ENCODE measurements around the gene CACNB4.

Gene CACNB4

DNA sequence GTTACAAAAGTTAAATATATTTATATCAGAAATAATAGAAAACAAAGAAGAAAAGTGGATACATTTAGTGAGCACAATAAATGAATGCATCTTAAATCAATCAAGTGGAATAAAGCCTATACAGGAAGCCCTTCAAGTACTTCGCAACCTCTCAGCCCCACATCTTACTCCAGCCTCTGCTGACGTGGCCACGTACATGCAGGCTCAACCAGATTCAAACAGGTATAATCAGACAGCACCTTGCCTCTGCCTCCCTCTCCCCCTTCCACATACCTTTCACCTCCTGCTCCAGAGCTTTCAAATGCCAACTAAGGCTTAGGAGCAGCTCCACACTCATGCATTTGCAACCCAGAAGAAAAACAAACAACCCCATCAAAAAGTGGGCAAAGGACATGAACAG is 32.9 kb downstream of the CACNB4 start:
- FAIRE-seq, result no peak
- TF ChIP-seq, protein P1, sequence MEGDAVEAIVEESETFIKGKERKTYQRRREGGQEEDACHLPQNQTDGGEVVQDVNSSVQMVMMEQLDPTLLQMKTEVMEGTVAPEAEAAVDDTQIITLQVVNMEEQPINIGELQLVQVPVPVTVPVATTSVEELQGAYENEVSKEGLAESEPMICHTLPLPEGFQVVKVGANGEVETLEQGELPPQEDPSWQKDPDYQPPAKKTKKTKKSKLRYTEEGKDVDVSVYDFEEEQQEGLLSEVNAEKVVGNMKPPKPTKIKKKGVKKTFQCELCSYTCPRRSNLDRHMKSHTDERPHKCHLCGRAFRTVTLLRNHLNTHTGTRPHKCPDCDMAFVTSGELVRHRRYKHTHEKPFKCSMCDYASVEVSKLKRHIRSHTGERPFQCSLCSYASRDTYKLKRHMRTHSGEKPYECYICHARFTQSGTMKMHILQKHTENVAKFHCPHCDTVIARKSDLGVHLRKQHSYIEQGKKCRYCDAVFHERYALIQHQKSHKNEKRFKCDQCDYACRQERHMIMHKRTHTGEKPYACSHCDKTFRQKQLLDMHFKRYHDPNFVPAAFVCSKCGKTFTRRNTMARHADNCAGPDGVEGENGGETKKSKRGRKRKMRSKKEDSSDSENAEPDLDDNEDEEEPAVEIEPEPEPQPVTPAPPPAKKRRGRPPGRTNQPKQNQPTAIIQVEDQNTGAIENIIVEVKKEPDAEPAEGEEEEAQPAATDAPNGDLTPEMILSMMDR (IDR thresholded peaks at IDR 0.05; ENCODE audit: insufficient read depth, missing control alignments), result no peak

DNA sequence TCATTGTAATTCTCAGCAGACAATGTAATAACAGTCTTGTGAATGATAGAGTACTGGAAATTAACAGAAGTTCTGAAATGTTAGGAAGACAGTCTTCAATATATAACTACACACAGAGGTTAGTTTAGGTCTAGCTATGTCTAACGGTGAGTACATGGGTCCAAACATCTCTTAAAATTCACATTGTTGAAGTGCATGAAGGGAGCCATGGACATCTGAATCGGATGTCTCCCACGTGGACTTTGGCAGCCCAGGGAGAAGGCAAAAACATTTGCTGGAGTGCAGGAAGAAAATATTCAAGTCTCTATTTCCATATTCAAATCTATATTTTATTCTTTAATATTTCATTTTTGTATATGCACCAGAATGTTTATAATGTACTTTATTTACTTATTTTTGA is 34.8 kb downstream of the CACNB4 start:
- DNase-seq (ENCODE audit: insufficient read length, low spot score) (no peak), FAIRE-seq (no peak)
- TF ChIP-seq, protein P1 (IDR thresholded peaks at IDR 0.05; ENCODE audit: insufficient read depth, missing control alignments), result no peak

More for the DNA sequence above, 32.9 kb downstream of the CACNB4 start:
- DNase-seq (ENCODE audit: insufficient read length, low spot score), result no peak

DNA sequence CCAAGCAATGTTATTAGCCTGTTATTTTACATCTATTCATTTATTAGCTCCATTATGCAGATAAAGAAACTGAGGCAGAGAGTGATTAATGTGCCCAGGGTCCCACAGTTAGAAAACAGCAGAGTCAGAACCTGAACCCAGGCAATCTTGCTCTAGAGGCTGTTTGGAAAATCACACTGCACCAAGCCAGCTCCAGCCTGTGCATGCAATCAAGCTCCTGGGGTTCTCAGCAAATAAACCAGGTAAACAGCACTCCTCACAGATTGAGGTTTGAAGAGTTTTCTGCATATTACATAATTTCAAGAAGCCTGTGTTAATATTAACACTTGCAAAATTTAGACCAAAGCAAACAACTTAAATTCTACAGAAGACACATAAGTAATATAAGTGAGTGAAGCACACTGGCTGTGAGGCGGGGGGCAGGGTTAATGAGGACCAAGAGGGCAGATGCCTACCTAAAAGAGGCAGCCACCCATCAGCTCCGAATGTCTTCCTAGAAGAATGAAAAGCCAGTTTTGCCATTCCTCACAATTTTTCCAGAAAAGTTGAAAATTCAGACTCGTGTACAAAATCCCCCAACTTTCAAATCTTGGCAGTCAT is 35.4 kb downstream of the CACNB4 start:
- FAIRE-seq, result no peak
- no peak for DNase-seq (ENCODE audit: insufficient read length, low spot score)
- TF ChIP-seq, protein P1 (IDR thresholded peaks at IDR 0.05; ENCODE audit: insufficient read depth, missing control alignments), result no peak

DNA sequence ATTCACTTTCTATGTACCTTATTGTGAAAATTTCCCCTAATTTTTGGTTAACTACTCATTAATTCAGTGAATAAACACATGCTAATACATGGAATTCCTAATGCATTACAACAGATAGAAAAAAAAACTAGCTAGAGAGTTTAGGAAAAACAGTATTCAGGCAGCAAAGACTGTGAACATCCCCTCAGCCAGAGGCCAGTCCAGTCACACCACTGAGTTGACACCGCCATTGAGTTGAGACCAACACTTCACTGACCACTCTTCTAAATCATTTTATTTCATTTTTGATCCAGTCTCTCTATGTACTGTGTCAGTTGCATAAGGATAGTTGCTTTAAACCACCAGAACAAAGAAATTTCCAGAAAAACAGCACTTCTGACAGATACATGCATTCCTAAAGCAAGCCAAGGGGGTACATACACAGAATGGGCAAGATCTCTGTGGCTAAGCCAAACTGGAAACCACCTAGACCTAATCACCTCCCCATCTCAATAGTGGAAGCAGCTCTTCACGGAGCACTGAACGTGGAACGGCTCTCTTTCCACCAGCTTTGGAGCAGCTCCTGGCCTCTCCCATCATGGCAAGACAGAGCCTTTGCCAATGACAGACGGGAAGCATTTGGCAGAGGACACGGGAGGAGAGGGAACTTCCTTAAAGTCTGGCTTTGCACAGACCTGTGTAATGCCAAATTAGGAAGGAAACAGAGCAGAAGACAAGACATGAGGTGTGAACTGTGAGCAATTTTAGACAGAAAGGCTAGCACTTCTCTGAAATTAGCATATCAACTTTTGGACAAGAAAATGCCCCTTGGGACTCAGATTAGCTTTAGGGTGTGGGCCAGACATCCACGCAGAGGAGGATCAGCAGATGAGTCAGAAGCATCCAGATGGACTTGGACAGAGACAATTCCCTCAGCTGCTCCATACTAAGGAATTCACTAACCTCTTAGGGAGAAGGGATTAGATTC is 36.4 kb downstream of the CACNB4 start:
- FAIRE-seq (no peak), DNase-seq (ENCODE audit: insufficient read length, low spot score) (no peak)
- TF ChIP-seq, protein P1 (IDR thresholded peaks at IDR 0.05; ENCODE audit: insufficient read depth, missing control alignments), result no peak

DNA sequence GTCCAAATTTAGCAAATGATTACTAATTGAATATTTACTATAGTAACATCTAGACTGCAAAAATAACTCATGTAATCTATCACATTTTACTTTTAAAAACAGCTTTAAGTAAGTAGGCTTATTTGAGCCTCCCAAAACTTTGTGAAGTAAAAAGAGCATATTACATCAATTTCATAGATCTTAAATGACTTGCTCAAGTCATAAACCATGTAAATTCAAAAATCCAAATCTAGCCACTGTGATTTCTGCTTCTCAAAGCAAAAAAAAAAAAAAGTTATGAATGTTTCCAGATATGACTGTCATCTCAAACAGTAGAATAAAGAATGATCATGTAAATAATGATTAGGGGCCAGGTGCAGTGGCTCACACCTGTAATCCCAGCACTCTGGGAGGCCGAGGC is 37.5 kb downstream of the CACNB4 start:
- DNase-seq (ENCODE audit: insufficient read length, low spot score), result no peak
- TF ChIP-seq, protein P1 (IDR thresholded peaks at IDR 0.05; ENCODE audit: insufficient read depth, missing control alignments), result no peak
- FAIRE-seq, result no peak

DNA sequence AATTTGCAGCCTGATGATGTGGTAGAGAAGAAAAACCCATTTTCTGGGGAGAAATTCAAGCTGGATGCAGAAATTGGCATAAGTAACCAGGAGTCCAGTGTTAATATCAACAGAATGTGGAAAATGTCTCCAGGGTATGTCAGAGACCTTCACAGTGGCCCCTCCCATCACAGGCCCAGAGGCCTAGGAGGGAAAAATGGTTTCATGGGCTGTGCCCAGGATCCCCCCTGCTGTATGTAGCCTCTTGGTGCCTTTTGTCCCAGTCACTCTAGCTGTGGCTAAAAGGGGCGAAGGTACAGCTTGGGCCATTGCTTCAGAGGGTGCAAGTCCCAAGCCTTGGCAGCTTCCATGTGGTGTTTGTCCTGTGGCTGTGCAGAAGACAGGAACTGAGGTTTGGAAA is 40.2 kb downstream of the CACNB4 start:
- no peak for FAIRE-seq

More for the DNA sequence above, 40.2 kb downstream of the CACNB4 start:
- TF ChIP-seq, protein P1 (IDR thresholded peaks at IDR 0.05; ENCODE audit: insufficient read depth, missing control alignments), result no peak
- DNase-seq (ENCODE audit: insufficient read length, low spot score), result no peak

Data from D721Med (cell line).